Activated naive CD4-positive, alpha-beta T cell treated with anti-CD3 and anti-CD28 coated beads, Interleukin-2, amount 10 ng/mL, durations not matched to agents 5 hours and 36 hours (primary cell): ENCODE results near the gene CLN6. TPM values are rescaled to one million over a fixed set of nuclear protein-coding genes. Genes with fewer than 3 reads are reported as not detected.

ENCODE experiments used
- total RNA-seq, 2 experiments: library from RNA; stranded (reverse); gene quantifications; one replicate each; pipeline ENCODE4 v1.2.3, GENCODE V29; 2021

CLN6 gene
- 10 to 100 TPM; 39.7 to 43.6 TPM for total RNA-seq

DNA sequence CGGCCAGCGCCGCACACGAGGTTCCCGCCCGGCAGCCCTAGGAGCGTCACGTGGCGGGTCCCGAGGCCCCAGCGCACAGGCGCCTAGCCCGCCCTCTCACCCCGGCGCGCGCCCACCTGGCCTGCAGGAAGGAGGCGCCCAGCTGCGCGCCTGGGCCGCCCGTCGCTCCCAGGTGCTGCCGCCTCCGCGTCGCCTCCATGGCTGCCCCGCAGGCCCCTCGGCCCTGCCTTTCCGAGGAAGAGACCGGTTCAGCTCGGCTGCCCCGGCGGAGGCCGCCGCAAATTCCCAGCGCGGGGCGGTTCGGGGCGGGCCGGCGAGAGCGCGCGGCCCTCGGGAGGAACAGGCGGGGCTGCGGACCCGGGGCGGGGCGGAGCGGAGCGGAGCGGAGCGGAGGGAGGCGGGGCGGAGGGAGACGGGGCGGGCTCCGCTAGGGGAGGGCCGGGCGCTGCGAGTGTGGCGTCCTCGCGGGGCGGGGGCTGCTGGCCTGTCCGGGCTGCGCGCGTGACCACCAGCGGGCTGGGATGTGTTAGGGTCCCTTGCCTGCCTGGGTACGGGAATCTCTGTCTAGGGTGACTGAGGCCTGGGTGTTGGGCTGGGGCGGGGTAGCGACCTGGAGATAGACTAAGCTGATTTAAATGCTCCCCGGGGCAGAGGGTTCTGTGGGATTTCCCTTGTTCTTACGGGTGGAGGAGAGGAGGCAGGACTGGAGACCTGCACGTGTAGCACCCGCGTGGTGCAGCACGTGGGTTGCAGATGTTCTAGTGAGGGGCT, at the start of gene CLN6:
Gene CLN6, minus strand, starts transcription at position 343 of the 771 bp plus-strand sequence. Its CDS starts 144 bp downstream, at position 199.

DNA sequence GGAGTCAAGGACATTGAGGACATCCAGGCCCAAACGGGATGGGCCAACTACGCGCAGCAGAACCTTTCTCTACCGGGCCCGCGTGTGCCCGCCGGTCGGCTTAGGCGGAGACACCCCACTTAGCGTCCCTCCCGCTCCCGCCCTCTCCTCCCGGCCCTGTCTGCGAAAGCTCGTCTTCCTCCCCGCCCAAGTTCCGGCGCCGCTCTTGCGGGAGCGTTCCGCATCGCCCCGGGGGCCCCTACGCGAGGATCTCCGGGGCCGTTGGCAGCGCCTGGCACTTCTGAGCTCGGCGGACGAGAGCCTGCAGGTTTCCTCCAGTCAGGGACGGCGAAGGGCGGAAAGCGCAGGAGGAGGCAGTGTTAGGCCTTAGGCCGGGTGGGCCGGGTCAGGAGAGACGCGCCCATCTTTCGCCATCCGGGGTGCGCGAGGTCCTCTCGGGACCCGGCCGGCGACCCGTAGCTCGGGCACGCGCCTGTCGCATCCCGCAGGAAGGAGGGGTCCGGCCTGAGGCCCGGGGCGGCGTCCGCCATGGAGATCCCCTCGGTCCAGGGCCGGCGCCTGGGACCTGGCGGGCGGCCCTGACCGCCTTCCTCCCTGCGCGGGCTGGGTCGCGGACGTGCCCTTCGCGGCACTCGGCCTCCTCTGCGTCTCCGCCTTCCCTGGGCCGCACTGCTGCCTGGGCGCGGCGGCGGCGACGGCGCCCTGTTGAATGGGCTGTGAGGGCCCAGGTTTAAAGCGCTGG, 48.2 kb upstream of the CLN6 start, which contains the start of gene FEM1B:
Gene FEM1B, plus strand, starts transcription at position 143 of the 742 bp plus-strand sequence. CDS start 673 bp downstream, outside the sequence.

DNA sequence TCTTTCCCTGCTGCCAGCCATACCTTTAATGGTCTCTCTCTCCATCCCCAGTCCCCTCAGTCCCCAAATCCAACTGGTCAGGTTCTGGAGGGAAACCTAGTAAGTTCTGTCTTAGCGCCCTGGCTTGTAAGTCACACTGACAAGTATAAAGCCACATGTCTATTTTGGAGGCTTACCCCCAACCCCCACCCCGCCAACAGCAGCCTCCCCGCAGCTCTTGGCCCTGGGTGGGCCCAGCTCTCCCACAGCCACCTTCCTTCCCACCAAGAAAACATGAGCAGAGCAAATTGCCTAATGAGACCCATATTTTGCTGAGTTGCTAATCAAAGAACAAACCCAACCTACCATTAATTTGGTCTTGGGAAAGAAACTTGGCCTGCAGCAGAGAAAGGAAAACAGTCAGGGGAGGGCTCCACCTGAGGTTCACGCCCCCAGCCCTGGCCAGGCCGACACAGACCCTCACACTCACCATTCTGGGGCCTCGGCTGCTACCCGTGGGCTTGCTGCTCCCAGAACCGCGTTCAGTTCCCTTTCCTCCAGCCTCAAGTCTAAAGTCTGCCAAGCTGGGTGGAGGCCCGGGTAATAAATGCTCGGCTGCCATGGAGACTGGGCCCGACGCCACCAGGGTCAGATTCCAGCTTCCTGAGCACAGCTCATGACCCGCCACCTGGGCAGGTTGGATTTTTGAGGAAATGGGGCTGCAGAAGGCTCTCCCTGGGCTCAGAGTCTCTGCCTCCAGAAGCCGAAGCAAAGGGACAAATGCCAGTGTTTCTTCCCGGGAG, 24.6 kb downstream of the CLN6 start, which contains the start of gene CALML4:
Gene CALML4, minus strand, starts transcription at position 557 of the 782 bp plus-strand sequence. Its CDS starts 85 bp downstream, at position 472.

Other genes with a start within 250 kb of the CLN6 start
- gene PIAS1, start 175.4 kb downstream of the CLN6 start, total RNA-seq, result 10 to 100 TPM; 42.1 to 43.9 TPM
- 10 to 100 TPM; 10.3 to 12.3 TPM for gene CALML4, start 24.4 kb downstream of the CLN6 start, total RNA-seq
- gene FEM1B, start 48.0 kb upstream of the CLN6 start, total RNA-seq, result 10 to 100 TPM; 41.2 to 44.6 TPM
- gene ITGA11, start 202.4 kb upstream of the CLN6 start, total RNA-seq, result 1 to 10 TPM in 1 of 2 experiments, under 1 TPM in 1; 0.60 to 1.2 TPM